ENCODE measurements around the gene USP5.

DNA sequence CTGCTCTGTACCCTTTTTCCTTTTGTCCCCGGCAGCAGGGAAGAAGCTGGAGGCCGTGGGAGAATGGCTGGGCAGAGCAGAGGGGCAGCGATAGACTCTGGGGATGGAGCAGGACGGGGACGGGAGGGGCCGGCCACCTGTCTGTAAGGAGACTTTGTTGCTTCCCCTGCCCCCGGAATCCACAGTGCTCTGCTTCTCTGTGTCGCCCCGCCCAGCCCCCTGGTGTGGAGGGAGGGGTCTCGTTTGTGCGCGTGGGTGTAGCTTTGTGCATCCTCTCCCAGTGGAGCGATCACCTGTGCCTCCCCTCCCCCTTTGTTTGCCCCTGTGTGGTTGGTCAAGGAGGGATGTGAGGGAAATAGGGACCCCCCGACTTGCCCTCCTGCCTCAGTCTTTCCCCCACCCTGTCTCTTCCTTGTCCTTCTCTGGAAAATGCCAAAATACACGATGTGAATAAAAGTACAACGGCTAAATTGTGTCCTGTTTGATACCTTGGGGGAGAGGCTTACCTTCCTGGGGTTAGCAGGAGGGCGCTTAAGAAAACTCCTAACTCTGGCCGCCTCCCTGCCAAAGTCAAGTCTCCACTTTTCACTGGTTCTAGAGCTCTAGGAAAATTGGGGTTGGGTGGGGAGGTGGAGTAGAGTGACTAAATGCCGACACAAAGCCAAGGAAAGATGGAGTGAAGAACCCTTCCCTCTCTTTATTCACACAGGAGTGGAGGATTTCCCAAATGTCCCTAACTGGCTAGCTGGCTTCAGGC, 14.4 kb downstream of the USP5 start:
- TF ChIP-seq CTCF (IDR thresholded peaks at IDR 0.05) (no peak), POLR2A (IDR thresholded peaks at IDR 0.05) (no peak)

All from uterus (tissue), 2 donors.